SK-N-SH (cell line): Measurements from ENCODE around the gene TMEM190. TPM values are rescaled to one million over a fixed set of nuclear protein-coding genes. Genes with fewer than 3 reads are reported as not detected.

ENCODE experiments used
- CTCF ChIA-PET: fragments of 300-600, 350-600 bp; formaldehyde crosslinking; extraction: SDS; loops from one replicate; lab custom pipeline; 2021; lab: Yijun Ruan, JAX
- POLR2A ChIA-PET: fragments of 350-600 bp; sonication (Branson Sonifier 250); formaldehyde crosslinking; extraction: SDS; loops from one replicate; lab custom pipeline; 2020; ENCODE audit warnings: antibody characterized with exemption, inconsistent platforms; lab: Yijun Ruan, JAX
- DNase-seq: peaks from one replicate; pipeline ENCODE4 v3.0.0; 2012
- H2AFZ ChIP-seq: fragments of 200-600 bp; sonication (generic); 2 replicates; pipeline ENCODE4 v1.8.1; 2016; ENCODE audit warnings: antibody characterized with exemption, mild to moderate bottlenecking, low read depth
- H3F3A ChIP-seq: fragments of 200-600 bp; sonication (generic); replicated peaks from 2 replicates; pipeline ENCODE3; 2016; ENCODE audit warnings: antibody characterized with exemption, mild to moderate bottlenecking; ENCODE audit not compliant: insufficient read depth
- H3K27ac ChIP-seq, 2 experiments: fragments of 200-500 bp in 1 of 2; fragments of 200-600 bp in 1 of 2; sonication (Bioruptor generic) in 1 of 2; sonication (generic), shearing (Covaris generic) in 1 of 2; 2 replicates each; pipeline versions ENCODE4 v1.5.1 to v1.6.1; 2014 to 2016; ENCODE audit warnings: low read depth in 2 of 2, inconsistent platforms in 1 of 2, low read length in 1 of 2, mild to moderate bottlenecking in 1 of 2, mixed read lengths in 1 of 2
- H3K27me3 ChIP-seq: fragments of 200-600 bp; sonication (generic), shearing (Covaris generic); 2 replicates; pipeline ENCODE4 v1.6.1; 2016; ENCODE audit warnings: mixed run types; ENCODE audit not compliant: insufficient read depth
- H3K36me3 ChIP-seq, 2 experiments: fragments of 200-500 bp in 1 of 2; fragments of 200-600 bp in 1 of 2; sonication (Bioruptor generic) in 1 of 2; sonication (generic) in 1 of 2; replicated peaks in 1 of 2; 2 replicates each; pipeline versions ENCODE3 to v1.5.1; 2014 to 2016; ENCODE audit warnings: low read length in 1 of 2, mild to moderate bottlenecking in 1 of 2; ENCODE audit not compliant: insufficient read depth in 2 of 2, control insufficient read depth in 1 of 2
- H3K4me1 ChIP-seq, 2 experiments: fragments of 200-500 bp in 1 of 2; fragments of 200-600 bp in 1 of 2; sonication (Bioruptor generic) in 1 of 2; sonication (generic), shearing (Covaris generic) in 1 of 2; 2 replicates each; pipeline versions ENCODE4 v1.5.1 to v1.6.1; 2014 to 2016; ENCODE audit warnings: low read depth in 1 of 2, low read length in 1 of 2, mixed run types in 1 of 2; ENCODE audit not compliant: insufficient read depth in 2 of 2, control insufficient read depth in 1 of 2
- H3K4me2 ChIP-seq: fragments of 200-600 bp; sonication (generic), shearing (Covaris generic); 2 replicates; pipeline ENCODE4 v1.6.1; 2017; ENCODE audit warnings: mixed run types
- H3K4me3 ChIP-seq, 2 experiments: fragments of 200-500 bp in 1 of 2; fragments of 200-600 bp in 1 of 2; sonication (Bioruptor generic) in 1 of 2; sonication (generic), shearing (Covaris generic) in 1 of 2; 2 replicates each; pipeline versions ENCODE4 v1.5.1 to v1.8.1; 2014 to 2016; ENCODE audit warnings: low read depth in 2 of 2, inconsistent platforms in 1 of 2, low read length in 1 of 2, mild to moderate bottlenecking in 1 of 2, mixed read lengths in 1 of 2, moderate library complexity in 1 of 2
- H3K79me2 ChIP-seq: fragments of 200-600 bp; sonication (generic); 2 replicates; pipeline ENCODE4 v1.8.1; 2017; ENCODE audit warnings: mild to moderate bottlenecking; ENCODE audit not compliant: insufficient read depth
- H3K9ac ChIP-seq: fragments of 200-600 bp; sonication (generic); 2 replicates; pipeline ENCODE4 v1.6.1; 2017; ENCODE audit warnings: mixed run types
- H3K9me2 ChIP-seq: fragments of 200-600 bp; sonication (generic); 2 replicates; pipeline ENCODE4 v1.6.1; 2017; ENCODE audit warnings: mixed run types
- H3K9me3 ChIP-seq: fragments of 200-600 bp; sonication (generic); 2 replicates; pipeline ENCODE4 v1.6.1; 2017; ENCODE audit warnings: mixed run types, mild to moderate bottlenecking, moderate library complexity
- H4K20me1 ChIP-seq: fragments of 200-600 bp; sonication (generic); 2 replicates; pipeline ENCODE4 v1.6.1; 2017; ENCODE audit warnings: mild to moderate bottlenecking, mixed run types; ENCODE audit not compliant: insufficient read depth
- CHD2 ChIP-seq: fragments of 150-350 bp; IDR thresholded peaks from 2 replicates; pipeline ENCODE4 v1.6.1; 2018; ENCODE audit warnings: low read length; ENCODE audit not compliant: partially characterized antibody
- FOSL2 ChIP-seq: IDR thresholded peaks from 2 replicates; pipeline ENCODE4 v1.4.0; 2012; ENCODE audit warnings: low read depth, mild to moderate bottlenecking, moderate library complexity, borderline replicate concordance
- GATA2 ChIP-seq: sonication (generic); formaldehyde crosslinking; IDR thresholded peaks from 2 replicates; pipeline ENCODE4 v1.5.0; 2020; ENCODE audit warnings: mild to moderate bottlenecking, missing genetic modification reagents
- MEF2A ChIP-seq: IDR thresholded peaks from 2 replicates; pipeline ENCODE4 v1.4.0; 2012; ENCODE audit warnings: low read depth, borderline replicate concordance
- MXI1 ChIP-seq: IDR thresholded peaks from 2 replicates; pipeline ENCODE4 v1.6.1; 2012; ENCODE audit warnings: mild to moderate bottlenecking, low read depth, low read length, improper control_type of control experiment
- PBX3 ChIP-seq: IDR thresholded peaks from 2 replicates; pipeline ENCODE4; 2012
- POLR2AphosphoS5 ChIP-seq: IDR thresholded peaks from 2 replicates; pipeline ENCODE4 v1.6.1; 2012; ENCODE audit warnings: low read depth, low read length
- RAD21 ChIP-seq: IDR thresholded peaks from 2 replicates; pipeline ENCODE4 v1.6.1; 2012; ENCODE audit warnings: mild to moderate bottlenecking, low read length
- RCOR1 ChIP-seq: fragments of 150-350 bp; IDR thresholded peaks from 2 replicates; pipeline ENCODE4 v1.6.1; 2017; ENCODE audit warnings: antibody characterized with exemption, low read length
- USF1 ChIP-seq: IDR thresholded peaks from 2 replicates; pipeline ENCODE4 v1.4.0; 2012; ENCODE audit warnings: low read depth, borderline replicate concordance
- YY1 ChIP-seq: IDR thresholded peaks from 2 replicates; pipeline ENCODE4 v1.4.0; 2012; ENCODE audit warnings: low read depth, mild to moderate bottlenecking
- WGBS: methylation state at CpG from one replicate; pipeline ENCODE4 v1.1.6; 2017; ENCODE audit warnings: low lambda C conversion rate; 5-methylcytosine and 5-hydroxymethylcytosine counted together
- polyA plus RNA-seq, 3 experiments: library from polyadenylated mRNA; depleted of rRNA; stranded (reverse); fragments of >200 nt; gene quantifications; 2 replicates each; pipeline ENCODE4 v1.2.3, GENCODE V29; 2012
- TF ChIP-seq, protein P1 (sequence below): fragments of 150-350 bp; IDR thresholded peaks from 2 replicates; pipeline ENCODE4 v1.6.1; 2016; ENCODE audit warnings: mild to moderate bottlenecking, low read depth, low read length

Gene TMEM190
- polyA plus RNA-seq, 1 of the 3 experiments (the other 2 are of a cell fraction), result 0.77 TPM

DNA sequence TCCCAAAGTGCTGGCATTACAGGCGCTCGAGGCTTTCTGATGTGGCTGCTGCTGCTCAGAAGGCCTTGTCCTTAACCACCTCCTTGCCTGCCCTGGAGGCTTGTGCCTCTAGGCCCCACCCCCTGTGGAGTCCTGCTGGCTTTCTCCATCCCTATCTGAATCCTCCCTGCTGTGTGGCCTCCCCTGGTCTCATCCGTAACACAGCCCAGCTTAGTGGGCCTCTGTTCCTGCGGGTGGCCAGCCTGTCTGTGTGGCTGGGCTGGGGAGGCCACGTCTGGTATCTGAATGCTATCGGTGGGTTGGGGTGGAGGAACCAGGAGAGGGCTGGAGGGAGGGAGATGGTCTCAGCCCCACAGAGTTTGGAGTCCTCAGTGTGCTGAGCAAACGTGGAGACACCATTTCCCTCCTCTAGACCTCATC lies 13.8 kb downstream of the TMEM190 start:
- Histone ChIP-seq H3K9ac (no peak overlapping the region), H3K36me3 (peaks cover 43 to 45% of the 10 kb centered on the region in 2 experiments), H3K79me2 (peaks cover 48% of the 10 kb centered on the region), H2AFZ (no peak overlapping the region), H3K9me3 (no peaks in the 10 kb centered on the region), H4K20me1 (peaks cover 65% of the 10 kb centered on the region), H3K27ac (peak overlapping the region in 1 of 2 experiments; percentile 11; a peak in 1 of 4 replicates), H3K4me3 (no peak overlapping the region), H3K4me1 (peaks cover 19 to 42% of the 10 kb centered on the region in 2 experiments; a peak in 3 of 4 replicates), H3K4me2 (0 out of 2 replicates have a peak overlapping the region, but pooled peaks have one; percentile 100), H3K27me3 (no peaks in the 10 kb centered on the region), H3K9me2 (no peaks in the 10 kb centered on the region), H3F3A (peaks cover 37% of the 10 kb centered on the region)
- DNase-seq, result no peak
- WGBS, result 86% methylated on average over 7 of the region's 7 CpGs
- CTCF ChIA-PET, result interaction anchor here (0.7 to 5.3 kb wide), 8 partner anchors 13 to 249 kb away, joined by 3 to 22 read pairs (median 4); no protein-coding TSS in a partner anchor
- POLR2A ChIA-PET, result interaction anchor here (0.5 to 4.5 kb wide), 4 partner anchors 9 to 163 kb away, joined by 3 to 33 read pairs (median 6); partner anchors contain the start of gene UBE2S
- no peak for TF ChIP-seq CHD2
- TF ChIP-seq RCOR1, result no peak
- no peak for TF ChIP-seq MXI1
- TF ChIP-seq, protein P1, sequence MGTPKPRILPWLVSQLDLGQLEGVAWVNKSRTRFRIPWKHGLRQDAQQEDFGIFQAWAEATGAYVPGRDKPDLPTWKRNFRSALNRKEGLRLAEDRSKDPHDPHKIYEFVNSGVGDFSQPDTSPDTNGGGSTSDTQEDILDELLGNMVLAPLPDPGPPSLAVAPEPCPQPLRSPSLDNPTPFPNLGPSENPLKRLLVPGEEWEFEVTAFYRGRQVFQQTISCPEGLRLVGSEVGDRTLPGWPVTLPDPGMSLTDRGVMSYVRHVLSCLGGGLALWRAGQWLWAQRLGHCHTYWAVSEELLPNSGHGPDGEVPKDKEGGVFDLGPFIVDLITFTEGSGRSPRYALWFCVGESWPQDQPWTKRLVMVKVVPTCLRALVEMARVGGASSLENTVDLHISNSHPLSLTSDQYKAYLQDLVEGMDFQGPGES, result no peak
- TF ChIP-seq RAD21, result no peak
- no peak for TF ChIP-seq MEF2A
- TF ChIP-seq USF1, result no peak
- no peak for TF ChIP-seq PBX3
- no peak for TF ChIP-seq POLR2AphosphoS5
- no peak for TF ChIP-seq YY1

DNA sequence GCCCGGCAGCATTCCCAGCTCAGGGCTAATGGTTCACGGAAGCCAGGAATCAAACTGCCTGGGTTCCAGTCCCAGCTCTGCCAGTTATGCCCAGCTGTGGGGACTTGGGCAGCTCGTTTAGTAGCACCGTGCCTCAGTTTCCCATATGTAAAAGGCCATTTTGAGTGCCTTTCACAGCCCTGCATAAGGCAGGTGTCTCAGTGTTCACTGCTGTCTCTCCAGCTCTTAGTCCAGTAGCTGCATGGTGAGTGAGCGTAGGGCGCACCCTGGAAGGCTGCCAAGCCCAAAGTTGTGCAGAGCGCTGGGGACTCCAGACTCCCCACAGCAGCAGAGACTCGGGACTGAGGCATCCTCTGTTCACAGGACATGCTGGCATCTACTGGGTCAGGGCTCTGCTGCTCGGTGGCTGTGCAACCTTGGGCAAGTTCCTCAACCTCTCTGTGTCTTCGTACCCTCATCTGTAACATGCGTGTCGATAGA lies 14.6 kb downstream of the TMEM190 start:
- H3K4me1 ChIP-seq, result peaks cover 19 to 42% of the 10 kb centered on the region in 2 experiments; a peak in 3 of 4 replicates
- ChIA-PET POLR2A (interaction anchor here (1.6 to 4.5 kb wide), 2 partner anchors 9 to 16 kb away, joined by 8 to 33 read pairs; partner anchors contain the start of gene UBE2S), CTCF (interaction anchor here (0.9 to 5.3 kb wide), 6 partner anchors 12 to 250 kb away, joined by 3 to 22 read pairs (median 4); no protein-coding TSS in a partner anchor)
- no peaks in the 10 kb centered on the region for H3K27me3 ChIP-seq
- H3K9ac ChIP-seq, result no peak overlapping the region
- H2AFZ ChIP-seq, result no peak overlapping the region
- H3K4me3 ChIP-seq, result no peak overlapping the region
- DNase-seq, result peak; percentile 33
- H3K27ac ChIP-seq, result no peak overlapping the region
- WGBS, result 86% methylated on average over 11 of the region's 12 CpGs
- H3F3A ChIP-seq, result peaks cover 42% of the 10 kb centered on the region
- H3K9me2 ChIP-seq, result no peaks in the 10 kb centered on the region
- TF ChIP-seq FOSL2 (no peak), GATA2 (CRISPR knock-in tag) (no peak), POLR2AphosphoS5 (peak; percentile 21)
- peaks cover 42 to 43% of the 10 kb centered on the region in 2 experiments for H3K36me3 ChIP-seq
- peaks cover 62% of the 10 kb centered on the region for H4K20me1 ChIP-seq
- no peak overlapping the region for H3K4me2 ChIP-seq
- H3K9me3 ChIP-seq, result no peaks in the 10 kb centered on the region
- peaks cover 43% of the 10 kb centered on the region for H3K79me2 ChIP-seq
